GM21737 (cell line): ENCODE measurements around the gene FBXO38.
"Not testable (repeated sequence)": the region's sequence is repeated elsewhere in the genome, so short reads cannot be mapped to it uniquely, and the experiment has no call there.

ENCODE experiments used
- ATAC-seq: cut with Tn5 transposase; IDR thresholded peaks from one replicate; pipeline ENCODE4 v1.9.1; 2021; ENCODE audit warnings: mild to moderate bottlenecking, moderate library complexity; ENCODE audit not compliant: unreplicated experiment

Gene FBXO38

DNA sequence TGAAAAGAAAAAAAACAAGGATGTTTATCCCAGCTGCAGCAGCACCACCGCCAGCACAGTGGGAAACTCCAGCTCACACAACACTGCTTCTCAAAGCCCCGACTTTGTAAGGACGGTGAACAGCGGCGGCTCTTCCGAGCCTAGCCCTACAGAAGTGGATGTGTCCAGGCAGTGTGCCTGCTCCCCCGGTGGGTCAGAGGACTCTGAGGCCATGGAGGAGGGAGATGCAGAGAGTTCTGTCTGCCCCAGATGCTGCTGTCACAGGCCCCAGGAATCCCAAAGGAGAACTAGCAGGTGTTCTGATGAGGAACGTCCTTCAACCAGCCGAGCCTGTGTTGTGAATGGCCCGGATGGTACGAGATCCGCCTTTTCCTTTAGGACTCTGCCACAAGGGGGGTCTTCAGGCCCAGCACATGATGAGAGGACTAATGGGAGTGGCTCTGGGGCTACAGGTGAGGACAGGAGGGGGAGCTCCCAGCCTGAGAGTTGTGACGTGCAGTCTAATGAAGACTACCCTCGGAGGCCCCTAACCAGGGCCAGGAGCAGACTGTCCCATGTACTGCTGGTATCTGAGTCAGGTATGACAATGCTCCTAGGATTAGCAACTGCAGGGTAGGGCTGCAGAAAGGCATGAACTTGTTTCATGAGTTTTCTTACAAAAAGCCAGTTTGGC, 43.7 kb downstream of the FBXO38 start:
- ATAC-seq: no peak

DNA sequence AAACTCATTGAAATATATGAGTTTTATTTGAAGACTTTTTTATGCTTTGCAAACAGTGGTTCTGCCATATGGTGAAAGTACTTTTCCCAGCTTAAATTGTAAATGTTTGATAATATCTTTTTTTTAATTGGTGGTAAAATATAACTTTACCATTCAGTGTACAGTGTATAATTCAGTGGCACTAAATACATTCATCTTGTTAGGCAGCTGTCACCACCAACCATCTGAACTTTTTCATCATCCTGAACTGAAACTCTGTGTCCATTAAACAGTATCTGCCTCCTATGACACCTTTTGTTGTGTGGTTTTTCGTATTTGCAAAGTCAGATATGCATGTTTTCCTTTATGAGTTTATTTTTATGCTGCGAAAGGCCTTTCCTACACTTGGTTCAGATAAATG, 45.1 kb downstream of the FBXO38 start:
- ATAC-seq: no peak

DNA sequence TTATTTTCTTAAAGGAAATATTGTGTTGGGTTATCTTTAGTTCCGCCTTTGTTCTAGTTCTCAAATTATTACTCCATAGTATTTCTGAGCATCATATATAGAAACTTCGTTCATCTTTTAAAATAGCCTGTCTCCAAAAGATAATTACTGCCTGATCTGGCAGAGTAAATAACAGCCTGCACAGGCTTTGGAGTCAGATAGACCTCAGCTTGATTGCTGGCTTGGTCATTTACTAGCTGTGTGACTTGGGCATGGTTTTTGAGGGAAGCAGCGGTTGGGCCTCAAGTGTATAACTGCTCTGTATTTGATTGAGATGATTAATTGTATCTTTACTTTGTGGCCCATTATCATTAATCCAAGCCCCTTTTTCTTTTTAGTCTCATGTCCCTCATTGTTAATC, 50.1 kb downstream of the FBXO38 start:
- no peak for ATAC-seq

DNA sequence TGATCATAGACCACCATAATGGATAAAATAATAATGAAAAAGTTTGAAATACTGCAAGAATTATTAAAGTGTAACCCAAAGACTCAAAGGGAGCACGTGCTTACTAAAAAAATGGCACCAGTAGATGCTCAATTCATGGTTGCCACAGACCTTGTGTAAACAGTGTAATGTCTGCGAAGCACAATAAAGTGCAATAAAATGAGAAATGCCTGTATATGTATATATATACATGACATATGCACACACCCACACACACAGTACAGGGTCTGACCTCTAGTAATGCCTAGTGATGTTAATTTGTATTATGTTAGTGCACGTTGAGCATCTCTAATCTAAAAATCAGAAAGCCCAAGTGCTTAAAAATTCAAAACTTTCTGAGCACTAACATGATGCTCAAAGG, 52.3 kb downstream of the FBXO38 start:
- no peak for ATAC-seq

DNA sequence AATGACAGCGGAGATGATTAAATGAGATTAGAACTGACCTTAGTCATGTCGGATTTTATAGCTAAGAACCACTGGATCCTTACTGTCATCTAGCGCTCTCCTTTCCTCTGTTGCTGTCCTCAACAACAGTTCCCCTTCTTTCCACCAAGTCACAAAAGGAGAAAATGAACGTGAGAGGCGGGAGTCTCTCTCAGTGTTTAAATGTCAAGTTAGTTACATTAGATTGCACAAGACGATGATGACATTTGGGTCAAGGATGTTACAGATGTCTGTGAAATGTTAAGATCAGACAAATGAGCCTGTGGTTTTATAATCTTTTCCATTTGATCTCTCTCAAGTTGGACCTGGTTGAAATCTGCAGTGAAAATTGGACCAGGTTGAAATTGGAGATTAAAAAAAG, 53.5 kb downstream of the FBXO38 start:
- ATAC-seq: no peak

DNA sequence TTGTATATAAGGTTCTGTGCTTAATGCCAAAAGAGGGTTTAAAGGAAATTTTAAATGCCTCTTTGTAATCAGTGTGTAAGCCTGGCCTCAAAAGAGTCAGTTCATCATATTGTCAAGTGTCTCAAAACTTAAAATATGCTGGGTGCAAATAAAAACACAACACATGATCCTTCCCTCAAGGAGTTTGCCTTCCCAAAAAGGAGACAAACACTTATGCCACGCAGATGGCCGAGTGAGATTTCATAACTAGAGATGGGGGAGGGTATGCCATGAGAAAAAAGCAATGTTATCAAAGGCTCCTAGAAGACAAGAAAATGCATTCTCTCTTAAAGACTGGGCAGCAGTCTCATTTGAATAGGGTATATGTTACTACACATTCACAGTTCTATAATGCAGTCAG, 55.2 kb downstream of the FBXO38 start:
- ATAC-seq: no peak

DNA sequence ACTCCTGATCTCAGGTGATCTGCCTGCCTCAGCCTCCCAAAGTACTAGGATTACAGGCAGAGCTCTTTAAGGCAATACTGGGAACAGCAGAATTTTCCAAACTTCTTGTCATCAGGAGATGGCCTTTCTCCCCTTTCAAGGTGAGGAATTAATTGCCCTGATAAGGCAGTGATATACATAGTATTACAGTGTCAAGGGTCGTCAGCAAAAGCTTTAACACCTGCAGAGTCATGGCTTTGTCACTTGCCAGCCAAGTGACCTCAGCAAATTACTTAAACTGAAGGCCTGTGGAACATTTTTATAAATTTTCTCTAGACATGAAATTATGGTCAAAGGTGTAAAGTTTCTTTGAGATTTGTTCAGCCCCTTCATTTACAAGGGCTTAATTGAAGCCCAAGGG, 59.5 kb downstream of the FBXO38 start:
- no peak for ATAC-seq

DNA sequence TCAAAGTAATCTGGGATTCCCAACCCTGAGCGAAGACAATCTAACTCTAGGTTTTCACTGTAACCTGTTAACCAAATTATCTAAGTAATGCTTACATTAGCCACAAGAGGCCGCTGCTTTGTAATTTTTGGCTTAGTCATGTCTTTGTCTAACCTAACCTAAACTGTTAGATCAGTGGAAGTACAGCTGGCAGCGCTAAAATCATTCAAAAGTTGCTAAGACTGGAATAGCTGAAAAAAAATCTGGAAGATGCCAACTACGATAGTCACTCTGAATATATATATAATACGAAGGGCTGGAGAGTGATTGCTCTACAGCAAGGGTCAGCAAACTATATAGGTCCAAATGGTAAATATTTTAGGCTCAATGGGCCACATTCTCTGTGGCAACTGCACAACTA, 60.2 kb downstream of the FBXO38 start:
- peak; percentile 75 for ATAC-seq

DNA sequence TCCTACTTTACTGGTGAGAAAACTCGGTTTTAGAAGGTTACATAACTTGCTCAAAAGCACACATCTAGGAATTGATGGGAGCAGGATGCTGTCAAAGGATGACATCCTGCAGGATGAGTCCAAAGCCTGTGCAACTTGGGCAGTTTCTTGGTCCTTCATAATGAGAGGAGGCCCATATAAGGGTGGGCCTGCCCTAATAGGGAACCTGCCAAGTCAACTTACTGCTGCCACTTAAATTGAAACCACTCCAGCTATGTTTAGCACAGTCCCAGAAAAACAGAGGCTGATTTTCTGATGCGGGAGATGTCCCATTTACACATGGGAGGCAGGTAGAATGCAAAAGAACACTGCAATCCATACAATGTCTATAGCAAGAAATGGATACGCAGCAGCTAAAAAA, 61.8 kb downstream of the FBXO38 start:
- no peak for ATAC-seq

DNA sequence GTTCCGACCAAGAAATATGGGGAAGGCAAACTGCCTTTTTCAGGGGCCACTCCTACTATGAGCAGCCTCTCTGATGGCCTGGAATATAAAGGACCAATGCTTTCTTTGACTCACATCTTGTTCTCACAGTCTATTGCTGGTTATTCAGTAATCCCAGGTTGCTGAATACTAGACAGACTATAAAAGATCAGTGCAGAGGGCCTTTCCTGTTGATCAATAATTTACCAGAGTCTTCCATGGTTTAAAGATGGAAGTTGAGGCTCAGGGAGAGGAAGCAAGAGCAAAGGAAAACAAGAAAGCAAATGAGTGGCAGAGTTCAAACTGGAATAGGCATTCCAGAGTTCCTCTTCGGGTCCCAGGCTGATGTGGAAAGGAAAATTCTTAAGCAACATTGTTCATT, 62.9 kb downstream of the FBXO38 start:
- no peak for ATAC-seq

DNA sequence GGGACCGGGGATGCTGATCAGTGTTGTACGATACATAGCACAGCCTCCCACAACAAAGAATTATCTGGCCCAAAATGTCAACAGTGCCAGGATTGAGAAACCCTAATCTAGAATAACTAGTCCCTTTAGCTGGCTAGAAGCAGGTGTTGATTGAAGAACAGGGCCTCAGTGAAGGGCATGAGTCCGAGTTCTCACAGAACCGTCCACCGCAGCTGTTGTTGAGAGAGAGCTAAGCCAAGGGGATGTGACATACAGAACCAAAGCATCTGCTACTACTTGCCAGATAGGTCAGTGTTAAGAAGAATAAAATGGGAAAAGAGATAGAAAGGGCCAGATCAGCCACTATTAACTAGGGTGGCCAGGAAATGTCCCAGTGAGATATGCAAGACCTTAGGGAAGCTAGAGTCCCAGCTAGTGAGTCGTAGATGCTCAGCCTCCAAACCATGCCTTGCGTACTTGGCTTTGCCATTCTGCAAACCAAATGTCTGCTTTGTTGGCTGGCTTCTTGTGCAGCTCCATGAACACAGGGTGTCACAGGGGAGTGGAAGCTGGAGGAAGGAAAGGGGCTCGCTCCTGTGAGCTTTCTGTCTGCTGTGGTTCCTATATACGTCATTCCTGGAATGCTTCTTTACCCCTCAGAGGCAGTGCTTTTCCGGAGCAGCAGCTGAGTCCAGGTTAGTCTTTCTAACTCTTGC, 68.9 kb downstream of the FBXO38 start:
- ATAC-seq: no peak

DNA sequence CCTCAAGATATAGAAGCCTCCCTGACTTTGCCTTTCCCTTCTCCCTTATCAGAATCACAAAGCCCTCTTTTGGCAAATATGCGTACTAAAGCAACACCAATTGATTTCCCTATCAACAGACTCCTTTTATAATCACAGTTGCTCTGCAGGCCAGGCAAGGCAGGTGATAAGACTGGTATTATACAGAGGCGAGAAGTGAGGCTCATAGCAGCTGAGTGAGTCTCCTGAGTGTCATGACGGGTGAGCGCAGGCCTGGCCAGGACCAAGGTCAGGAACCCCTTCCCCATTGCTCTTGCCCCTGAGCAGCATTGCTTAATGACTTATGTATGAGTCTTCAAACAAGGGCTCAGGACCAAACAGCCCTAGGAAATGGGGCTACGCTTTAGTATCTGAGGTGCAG, 70.8 kb downstream of the FBXO38 start:
- ATAC-seq: no peak

DNA sequence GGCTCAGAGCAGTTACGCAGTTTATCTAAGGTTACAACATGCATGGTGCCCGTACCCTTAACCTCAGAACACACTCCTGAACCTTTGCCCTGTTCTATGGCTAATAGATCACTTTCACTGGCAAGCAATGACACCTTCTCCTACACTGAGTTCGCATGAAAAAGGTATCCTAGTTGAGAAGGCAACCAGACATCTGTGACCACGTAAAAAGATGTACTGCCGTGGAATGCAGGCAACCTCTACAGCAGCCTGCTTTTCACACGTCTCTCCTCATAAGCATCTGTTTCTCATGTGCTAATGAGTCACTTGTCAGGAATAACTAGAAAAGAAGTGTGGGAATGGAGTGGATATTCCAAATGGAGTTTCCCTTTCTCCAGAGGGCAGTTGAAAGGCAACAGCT, 71.4 kb downstream of the FBXO38 start:
- no peak for ATAC-seq

DNA sequence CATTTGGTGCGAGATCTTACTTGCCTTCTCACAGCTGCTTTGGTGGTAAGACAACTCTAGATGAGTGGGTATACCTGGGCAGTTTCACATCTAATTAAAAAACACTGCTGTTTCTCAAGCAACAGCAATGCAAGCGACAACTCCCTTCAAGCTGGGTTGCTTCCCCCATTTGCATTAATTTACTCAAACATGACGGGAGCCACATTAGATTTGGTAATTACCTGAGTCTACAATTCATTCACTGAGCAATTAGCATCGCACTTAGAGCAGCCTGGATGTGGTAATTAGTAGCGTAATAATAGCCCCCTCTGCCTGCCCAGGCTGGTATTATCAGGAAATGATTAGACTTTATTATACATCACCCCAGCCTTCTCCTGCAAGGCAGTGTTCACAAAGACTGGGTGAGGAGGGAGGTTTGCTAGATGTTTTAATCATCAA, 73.4 kb downstream of the FBXO38 start:
- peak; percentile 67 for ATAC-seq

DNA sequence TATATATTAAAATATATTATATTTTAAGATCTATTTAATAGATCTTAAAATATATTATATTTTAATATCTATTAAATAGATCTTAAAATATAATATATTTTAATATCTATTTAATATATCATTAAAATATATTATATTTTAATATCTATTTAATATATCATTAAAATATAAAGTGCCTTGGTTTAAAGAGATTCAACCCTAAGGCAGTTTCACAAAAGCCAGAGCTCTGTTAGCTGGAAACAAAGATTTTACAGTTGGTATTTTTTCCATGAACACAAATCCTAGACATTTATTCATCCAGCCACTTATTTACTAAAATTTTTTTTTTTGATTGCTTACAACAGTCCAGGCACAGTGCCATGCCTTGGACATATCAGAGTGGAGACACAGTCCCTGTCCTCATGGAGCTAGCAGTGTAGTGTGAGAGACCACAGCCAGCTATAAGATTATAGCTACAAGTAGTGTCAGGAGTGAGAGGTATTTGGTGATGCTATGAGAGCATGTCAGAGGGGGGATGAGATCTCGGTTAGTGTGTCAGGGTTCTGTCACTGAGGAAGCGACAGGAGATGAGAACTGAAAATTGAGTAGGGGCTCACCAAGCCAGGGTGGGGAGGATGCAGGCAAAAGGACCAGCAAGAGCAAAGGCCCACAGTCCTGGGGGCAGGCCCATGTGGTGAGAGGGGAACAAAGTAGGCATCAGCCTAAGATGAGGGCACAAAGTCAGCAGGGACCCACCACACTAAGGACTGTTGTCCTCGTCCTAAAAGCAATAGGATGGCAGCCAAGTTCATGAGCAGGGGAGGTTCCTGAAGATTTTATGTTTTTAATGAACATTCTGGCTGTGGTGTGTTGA, 74.5 kb downstream of the FBXO38 start:
- ATAC-seq: no peak

DNA sequence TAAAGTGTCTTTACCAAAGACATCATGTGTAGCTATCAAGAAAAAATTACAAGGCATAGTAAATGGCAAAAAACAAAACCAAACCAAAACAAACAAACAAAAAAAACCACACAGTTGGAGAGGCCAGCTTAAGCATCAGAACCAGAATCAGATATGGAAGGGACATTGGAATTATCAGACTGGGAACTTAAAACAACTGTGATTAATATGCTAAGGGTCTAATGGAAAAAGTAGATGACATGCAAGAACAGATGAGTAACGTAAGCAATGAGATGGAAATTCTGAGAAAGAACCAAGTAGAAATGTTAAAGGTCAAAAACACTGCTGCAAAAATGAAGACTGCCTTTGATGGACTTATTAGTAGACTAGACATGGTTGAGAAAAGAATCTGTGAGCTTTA, 75.9 kb downstream of the FBXO38 start:
- no peak for ATAC-seq

DNA sequence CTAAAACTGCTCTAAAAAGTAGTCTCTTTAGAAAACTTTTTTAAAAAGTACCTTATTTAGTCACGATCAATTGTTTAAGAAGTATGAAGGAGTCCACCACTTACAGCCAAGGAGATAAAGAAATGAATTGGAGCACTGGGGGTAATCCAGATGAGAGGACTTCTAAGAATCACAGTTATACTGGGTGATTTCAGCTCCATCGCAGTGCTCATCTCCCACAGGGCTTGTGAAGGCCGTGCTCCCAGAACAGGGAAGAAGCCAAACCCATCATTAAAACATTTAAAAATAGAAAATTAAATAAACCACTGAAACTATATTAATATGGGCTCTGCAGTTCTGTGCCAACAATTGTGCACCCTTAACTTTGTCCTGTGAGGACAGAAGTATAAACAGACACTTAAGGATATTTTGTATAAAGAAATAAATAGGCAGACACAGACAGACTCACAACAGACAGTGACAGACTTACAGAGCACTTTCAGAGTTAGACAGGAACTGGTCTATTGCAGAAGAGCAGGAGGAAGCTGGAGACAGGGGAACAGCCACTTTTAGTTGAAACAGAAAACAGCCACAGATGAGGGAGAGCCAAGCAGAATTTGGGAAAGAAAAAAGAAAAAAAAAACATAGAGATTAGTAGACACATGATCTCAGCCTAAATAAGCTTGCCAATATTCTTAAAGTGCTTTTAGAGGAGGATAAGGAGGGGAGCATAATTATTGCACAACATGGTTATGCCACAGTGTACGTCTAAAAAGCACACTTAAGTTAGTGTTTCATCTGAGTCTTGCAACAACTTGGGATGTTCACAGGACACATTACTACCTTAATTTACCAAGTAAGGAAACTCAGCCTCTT, 81.8 kb downstream of the FBXO38 start:
- no peak for ATAC-seq

DNA sequence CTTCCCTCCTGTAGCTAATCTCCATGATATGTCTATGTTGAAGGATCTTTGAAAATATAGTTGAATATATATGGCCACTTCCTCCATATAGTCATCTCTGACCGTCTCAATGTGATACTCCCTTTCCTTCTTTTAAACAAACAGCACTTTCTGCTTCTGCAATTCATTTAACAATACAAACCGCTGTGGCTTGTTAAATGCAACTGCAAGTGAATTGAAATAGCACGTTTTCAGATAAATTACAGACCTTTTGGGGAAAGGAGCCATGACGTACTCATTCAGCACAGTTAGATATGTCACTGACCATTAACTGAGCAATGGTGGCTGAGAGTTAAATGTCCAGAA, 82.5 kb downstream of the FBXO38 start:
- ATAC-seq: no peak

DNA sequence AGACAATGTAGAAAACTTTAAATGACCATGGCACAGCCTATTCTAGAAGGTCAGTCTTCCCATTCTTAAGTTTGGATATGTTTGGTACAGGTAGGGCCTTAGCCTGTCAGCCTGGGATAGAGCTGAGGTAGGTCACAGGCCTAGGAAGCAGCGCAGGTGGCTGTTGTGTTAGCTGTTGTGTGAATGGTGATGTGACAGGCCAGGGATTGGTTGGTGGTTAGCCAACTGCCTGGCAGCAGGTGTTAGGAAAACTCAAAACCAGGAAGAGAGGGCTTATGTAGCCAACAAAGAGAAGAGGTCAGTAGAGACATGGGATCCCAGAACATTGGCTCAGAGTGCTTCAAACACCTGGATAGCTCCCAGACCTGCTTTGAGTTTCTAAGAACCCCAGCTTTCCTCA, 84.2 kb downstream of the FBXO38 start:
- no peak for ATAC-seq

DNA sequence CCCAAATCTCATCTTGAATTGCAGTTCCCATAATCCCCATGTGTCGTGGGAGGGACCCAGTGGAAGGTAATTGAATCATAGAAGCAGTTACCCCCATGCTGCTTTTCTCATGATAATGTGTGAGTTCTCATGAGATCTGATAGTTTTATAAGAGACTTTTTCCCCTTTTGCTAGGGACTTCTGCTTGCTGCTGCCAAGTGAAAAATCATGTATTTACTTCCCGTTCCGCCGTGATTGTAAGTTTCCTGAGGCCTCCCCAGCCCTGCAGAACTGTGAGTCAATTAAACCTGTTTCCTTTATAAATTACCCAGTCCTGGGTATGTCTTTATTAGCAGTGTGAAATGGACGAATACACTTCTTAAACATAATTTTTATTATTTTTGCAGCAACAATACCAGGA, 85.0 kb downstream of the FBXO38 start:
- not testable (repeated sequence) for ATAC-seq

DNA sequence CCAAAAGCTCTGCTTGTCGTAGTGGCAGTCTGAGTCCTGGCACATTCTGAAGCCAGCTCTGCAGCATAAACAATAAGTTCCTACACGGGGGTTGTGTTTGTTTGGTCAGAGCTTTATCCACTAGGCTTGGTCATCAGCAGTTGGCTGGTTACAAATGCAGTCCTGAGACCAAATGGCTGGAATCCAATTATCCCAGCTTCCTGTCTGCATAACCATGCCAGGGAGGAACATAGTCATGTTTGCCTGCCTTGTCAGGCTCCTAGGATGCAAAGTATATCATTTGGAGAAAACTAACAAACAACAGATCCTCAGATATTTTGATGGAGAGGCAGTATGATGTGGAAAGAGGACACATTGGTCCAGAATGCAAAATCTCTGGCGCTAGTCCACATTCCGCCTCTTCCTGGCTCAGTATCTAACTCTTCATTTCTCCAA, 85.8 kb downstream of the FBXO38 start:
- no peak for ATAC-seq
